HG03039 (cell line): Measurements from ENCODE around the gene TEDC1.

Experiments used
- ATAC-seq: cut with Tn5 transposase; IDR thresholded peaks from one replicate; pipeline ENCODE4 v1.9.1; 2021; ENCODE audit warnings: mild to moderate bottlenecking, moderate library complexity; ENCODE audit not compliant: unreplicated experiment

The TEDC1 gene

DNA sequence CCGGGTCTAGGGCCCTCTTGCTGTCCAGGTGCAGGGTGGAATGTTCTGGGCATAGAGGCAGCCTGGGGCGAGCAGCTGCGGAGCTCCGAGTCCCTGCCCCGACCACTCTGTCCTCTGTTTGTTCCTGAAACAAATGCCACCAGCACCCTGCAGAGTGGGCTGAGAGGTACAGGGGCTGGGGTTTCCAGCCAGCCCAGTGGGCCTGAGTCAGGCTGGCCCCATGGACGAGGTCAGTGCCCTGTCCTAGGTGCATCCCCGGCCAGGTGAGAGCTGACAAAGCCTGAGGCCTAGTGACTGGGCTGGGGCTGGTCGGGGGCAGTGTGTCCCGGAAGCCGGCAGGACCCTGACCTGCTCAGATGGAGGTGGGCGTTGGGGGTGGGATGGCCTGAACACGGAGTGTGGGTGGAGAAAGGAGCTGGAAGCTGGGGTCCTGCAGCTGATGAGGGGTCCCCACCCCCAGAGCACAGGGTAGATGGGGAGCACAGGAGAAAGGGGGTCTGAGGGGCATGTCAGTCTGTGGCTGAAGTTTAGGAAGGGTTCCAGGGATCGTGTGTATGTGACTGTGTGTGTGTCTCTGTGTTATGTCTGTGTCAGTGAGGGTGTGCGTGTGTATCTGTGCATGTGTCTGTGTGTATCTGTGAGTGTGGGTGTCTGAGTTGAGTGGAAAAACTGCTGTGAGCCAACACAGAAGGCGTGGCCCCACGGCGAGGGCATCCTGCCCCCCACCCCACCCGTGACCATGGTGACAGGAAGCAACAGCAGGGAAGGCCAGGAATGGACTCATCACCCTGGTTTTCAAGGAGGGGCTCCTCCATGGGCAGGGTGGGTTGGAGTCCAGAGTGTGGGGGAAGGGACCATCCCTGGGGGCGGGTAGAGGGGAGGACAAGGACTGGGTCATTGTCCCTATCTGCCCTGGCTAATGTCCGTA is 6.7 kb upstream of the TEDC1 start:
- no peak for ATAC-seq

- no peak for ATAC-seq
Observed at GRCh38 chr14:105484997-105485393, 6.1 kb upstream of the TEDC1 start.

GRCh38 chr14:105485739-105486162 is 5.3 kb upstream of the TEDC1 start:
- ATAC-seq, result no peak

DNA sequence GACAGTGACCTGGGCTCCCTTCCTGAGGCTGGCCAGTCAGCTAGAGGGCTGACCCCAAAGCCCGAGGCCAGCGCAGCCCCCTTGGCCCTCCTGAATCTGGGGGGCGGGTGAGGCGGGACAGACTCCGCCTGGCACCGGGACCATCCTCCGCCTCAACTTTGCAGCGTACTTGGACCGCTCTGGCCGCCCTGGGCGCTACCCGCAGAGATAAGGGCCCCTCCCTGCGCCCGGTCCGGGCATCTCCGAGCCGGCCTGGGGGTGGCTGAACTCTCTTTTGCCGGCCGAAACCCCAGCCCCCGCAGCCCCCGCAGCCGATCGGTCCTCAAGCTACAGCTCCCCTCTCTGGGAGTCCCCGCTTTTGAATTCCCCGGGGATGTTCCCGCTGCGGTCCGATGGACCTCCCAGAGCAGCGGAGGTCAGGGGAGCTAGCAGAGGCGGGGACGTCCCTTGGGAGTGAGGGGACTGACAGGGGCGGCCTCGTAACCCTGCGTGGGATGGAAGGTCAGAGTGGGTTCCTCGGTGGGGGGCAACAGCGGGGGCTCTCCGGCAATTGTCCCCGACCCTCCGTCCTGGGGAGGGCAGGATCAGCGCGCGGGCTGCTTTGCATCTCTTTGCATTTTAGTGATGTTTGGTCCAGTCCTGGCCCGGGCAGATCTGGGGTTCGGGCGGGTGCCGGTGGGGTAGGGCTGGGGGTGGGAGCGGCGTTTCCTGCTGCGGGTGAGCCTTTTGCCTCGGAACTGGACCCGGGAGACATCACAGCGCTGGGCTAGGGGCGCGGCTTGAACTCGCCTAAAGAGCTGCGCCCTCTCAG is 4.7 kb upstream of the TEDC1 start, which contains the start of gene CRIP1:
TSS of gene CRIP1 (plus strand) at position 724 of the 811 bp plus-strand sequence. CDS start 374 bp downstream, outside the sequence.
- ATAC-seq, result no peak

DNA sequence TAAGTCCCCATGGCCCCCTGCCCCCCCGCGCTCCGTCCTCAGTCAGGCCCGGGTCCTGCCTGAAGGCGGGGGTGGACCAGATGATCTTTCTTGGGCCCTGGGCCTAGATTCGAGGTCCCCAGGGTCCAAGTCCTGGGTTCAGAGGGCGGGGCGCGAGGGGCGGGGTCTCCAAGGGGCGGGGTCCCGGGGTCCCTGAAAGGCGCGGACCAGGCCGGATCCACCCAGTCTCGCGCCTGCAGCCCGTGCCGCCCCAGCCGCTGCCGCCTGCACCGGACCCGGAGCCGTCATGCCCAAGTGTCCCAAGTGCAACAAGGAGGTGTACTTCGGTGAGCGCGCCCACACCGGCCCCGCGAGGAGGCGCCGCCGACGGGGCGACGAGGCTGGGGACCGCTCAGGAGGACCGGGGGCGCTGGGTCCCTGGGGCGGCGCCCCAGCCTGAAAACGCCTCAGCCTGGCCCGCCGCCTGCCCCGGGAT is 4.0 kb upstream of the TEDC1 start:
- no peak for ATAC-seq

DNA sequence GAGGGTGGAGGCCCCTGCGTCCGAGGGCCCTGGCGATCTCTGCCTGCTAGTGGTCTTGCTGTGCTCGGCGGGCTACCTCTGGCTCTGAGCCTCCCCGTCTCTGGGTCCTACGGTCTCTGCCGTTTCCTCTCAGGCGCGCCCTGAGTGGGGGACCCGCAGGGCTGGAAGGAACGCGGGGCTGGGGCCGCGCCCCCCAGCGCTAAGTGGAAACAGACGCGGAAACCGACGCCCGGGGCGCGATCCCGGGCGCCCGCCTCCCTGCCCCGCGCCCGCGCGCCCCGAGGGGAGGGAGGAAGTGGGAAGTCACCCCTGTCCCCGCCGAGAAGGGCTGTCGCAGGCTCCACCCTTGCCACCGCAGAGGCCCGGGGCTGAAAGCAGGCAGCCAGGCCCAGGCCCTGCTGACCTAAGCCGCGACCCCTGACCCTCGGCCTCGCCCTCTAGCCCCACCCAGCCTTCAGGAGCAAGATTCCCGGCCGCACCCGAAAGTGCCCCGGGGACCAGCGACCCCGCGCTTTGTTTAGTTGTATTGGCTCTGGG is 3.5 kb upstream of the TEDC1 start:
- ATAC-seq, result no peak

DNA sequence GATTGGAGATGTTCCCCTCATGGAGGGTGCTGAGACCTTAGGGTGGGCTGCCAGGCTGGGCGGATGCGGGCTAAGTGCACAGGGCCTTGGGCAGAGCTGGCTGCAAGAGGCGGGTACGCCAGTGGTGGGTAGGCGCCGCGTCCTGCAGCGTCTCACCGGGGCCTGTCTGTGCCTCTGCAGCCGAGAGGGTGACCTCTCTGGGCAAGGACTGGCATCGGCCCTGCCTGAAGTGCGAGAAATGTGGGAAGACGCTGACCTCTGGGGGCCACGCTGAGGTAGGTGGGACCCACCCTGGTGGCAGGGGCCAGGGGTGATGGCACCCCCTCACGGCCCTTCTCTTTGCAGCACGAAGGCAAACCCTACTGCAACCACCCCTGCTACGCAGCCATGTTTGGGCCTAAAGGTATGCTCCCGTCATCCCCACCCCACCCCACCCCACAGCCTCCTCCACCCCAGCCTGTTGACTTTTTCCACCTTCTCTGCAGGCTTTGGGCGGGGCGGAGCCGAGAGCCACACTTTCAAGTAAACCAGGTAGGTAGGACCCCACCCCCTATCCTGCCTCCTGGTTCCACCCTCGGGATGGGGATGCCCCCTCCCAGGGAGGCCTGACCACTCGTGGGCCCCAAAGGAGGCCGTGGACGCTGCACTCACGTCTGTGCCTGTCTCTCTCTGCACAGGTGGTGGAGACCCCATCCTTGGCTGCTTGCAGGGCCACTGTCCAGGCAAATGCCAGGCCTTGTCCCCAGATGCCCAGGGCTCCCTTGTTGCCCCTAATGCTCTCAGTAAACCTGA is 2.9 kb upstream of the TEDC1 start:
- no peak for ATAC-seq

- no peak for ATAC-seq
Observed at GRCh38 chr14:105488781-105489541, 2.1 kb upstream of the TEDC1 start.

DNA sequence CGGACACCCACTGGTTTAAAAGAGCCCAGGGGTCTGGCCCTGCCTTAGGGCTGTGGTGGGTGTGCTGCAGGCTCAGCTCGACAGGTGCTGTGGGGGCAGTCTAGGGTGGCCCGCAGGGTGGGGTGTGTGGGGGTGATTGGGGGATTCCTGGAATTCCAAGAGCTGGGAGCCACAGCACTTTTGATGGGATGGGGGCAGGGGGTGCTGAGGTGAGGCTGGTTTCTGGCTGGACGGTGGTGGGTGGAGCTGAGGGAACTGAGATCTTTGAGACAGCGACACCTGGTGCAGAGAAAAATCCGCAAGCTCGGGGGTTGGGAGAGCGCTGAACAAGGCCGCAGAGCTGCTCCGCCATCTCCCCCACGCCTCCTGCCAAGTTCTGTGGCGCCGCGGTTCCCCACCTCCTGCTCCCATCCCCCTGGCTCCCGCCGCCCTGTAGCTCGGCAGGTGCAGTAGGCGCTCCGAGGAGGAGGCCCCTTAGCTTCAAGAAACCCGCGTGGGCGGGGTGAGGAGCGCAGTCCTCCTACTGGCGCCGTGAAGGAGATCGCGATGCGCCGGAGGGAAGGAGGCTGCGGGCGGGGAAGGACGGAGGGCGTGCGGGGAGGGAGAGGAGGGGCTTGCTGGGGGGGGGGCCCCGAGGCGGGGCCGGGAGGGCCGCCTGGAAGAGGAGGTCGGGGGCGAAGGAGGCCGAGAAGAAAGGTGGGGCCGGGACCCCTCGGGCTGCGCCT is 1.3 kb upstream of the TEDC1 start:
- no peak for ATAC-seq

- ATAC-seq, result peak; percentile 0
Observed at GRCh38 chr14:105490267-105490571, 827 bp upstream of the TEDC1 start.

DNA sequence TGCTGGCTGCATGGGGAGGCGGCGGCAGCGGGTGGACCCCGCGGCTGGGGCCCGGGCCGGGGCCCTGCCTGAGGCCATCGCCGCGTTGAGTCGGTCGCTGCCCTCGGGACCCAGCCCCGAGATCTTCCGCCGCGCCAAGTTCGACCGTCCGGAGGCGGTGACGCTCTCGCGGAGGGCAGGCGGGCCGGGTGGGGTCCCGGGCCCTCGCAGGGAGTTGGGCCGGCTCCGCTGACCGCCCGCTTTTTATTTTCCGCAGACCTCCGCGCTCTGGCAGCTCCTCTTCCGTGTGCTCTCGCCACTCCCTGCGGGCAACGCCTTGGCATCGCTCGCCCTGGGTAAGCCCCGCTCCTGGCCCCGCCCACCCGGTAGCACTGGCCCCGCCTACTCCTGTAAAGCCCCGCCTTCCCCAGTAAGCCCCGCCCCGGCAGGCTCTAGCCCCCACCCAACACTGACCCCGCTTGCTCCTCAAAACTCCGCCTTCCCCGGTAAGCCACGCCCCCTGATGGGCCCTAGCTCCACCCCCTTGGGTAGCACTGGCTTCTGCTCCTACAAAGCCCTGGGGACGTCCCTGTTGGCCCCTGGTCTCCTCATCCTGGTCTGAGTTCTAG is 424 bp downstream of the TEDC1 start:
- no peak for ATAC-seq

DNA sequence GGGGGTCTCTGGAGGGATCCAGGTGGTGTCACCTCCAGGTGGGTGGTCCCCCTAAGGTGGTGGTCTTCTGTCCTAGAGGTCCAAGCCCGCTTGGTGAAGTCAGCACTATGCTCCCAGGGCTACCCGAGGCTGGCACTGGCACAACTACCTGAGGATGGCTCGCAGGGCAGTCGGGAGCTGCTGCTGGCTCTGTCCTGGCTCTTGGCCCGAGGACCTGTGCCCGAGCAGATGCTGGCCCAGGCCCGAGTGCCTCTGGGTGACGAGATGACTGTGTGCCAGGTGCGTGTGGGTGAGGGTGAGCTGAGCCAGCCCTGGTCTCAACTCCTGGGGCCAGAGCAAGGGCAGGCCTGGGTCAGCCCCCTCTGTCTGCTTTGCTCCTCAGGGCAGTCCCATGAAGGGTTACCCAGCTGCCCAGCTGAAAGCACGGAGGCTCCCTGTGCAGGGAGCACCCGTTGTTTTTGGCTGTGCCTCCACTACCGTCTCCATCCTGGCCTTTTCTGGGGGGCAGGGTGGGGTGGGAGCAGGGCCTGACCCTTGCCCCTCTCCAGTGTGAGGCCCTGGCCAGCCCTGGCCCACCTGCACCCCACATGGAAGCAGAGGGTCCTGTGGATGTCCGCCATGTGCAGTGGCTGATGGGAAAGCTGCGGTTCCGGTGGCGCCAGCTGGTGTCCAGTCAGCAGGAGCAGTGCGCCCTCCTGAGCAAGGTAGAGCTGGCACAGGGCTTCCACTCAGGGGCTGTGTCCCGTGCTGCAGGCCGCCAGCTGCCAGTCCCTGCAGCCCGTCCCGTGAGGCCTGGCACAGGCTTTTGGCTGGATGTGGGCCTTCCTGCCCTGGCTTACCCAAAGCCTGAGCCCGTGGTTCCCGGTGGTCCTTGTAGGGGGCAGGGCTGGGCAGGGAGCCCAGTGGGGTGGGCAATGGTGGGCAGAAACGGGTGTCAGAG is 1.3 kb downstream of the TEDC1 start:
- no peak for ATAC-seq

DNA sequence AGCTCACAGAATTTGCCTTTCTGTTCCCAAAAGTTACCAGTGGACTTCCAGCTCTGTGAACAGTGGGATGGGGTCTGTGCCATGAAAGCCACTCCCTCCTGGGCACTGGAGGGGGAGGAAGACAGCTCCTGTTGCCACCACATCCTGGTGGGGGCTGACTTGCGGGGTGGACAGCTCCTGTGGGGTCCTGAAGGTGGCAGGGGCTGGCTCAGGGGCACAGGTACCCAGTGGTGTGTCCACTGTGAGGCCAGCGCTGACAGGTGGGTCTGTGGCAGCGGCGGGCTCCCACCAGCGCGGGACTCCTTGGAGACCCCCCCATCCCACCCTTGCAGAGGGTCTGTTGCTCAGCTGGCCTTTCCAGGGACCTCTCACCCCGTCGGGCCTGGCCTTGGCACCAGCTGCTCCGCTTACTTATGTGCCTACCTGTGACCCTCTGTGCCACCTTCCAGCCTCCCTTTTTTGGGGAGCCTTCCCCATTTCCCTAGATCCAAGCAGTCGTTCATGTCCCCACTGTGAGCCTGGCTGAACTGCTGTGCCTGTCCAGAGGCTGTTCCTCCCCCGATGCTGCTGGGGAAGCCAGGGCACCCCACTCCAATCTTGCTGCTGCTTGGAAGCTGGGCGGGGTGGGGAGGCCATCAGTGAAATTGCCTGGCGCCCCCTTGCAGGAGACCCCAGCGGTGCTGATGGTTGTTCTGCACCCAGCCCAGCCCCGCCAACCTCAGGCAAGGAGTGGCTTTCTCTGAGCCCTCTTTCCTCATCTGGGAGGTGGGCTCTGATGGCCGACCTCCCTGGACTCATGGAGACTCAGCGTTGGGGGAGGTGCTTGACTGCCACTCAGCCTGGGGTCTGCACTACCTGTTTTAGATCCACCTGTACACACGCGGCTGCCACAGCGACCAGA is 2.2 kb downstream of the TEDC1 start:
- ATAC-seq, result no peak

DNA sequence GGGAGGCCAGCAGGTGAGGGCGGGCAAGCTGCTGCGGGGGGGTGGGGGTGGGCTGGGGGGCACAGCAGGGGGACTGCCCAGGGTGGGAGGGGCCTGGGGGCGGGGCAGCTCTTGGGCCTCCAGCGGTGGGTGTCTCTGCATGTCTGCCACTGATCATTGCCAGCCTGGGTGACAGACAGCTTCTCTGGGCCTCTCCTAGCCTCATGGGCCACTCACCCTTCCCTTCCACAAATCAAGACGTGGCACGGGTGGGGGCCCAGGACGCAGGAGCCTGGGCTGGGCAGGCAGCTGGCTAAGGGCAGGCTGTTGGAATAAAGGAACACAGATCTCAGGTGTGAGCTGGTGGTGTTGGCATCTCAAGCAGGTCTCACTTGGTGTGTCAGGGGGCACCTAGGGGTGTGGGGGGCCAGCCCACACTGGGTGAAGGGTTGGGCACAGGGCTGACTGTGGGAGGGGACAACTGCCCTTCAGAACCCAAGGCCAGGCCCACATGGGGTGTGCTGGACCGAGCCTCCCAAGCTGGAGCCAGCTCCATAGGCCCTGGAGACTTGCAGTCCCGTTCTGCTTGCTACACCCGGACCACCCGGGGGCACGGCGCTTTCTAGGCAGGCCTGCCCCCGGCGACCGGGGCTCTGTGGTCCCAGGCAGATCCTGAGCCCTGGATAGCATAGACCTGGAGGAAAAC is 3.0 kb downstream of the TEDC1 start:
- ATAC-seq, result no peak

DNA sequence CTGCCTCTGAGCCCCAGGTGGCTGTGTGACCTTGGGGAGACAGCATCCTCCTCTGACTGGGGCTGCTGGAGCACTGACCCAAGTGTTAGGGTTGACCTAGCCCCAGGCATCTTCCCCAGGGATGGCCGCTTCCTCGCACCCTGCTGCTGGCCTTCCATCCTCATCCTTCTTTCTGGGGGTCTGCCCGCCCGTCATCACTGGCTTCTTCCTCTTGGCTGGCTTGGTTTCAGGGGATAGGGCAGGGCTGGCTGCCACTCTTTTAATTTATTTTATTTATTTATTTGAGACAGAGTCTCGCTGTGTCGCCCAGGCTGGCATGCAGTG is 3.5 kb downstream of the TEDC1 start:
- no peak for ATAC-seq
